Stomach (tissue), 9 donors: ENCODE results near the gene NTM. TPM values are rescaled to one million over a fixed set of nuclear protein-coding genes. Genes with fewer than 3 reads are reported as not detected.

Source experiments
- DNase-seq, 2 donors: peaks; one replicate each; pipeline versions ENCODE4 v3.0.0 to v3.0.0-alpha.2; 2013 to 2019
- H3K27ac ChIP-seq, 5 donors: fragments of 200-600 bp in 4 of 5; sonication (generic) in 4 of 5; one replicate each; pipeline ENCODE4 v1.5.1; 2013 to 2019; ENCODE audit warnings: mild to moderate bottlenecking in 1 of 5, moderate library complexity in 1 of 5
- H3K27me3 ChIP-seq, 3 donors: fragments of 200-600 bp; sonication (generic); one replicate each; pipeline ENCODE4 v1.5.1; 2017 to 2019; ENCODE audit warnings: mixed run types in 1 of 3
- H3K36me3 ChIP-seq, 4 donors: fragments of 200-600 bp; sonication (generic); 1 replicate in 3 of 4; 2 replicates in 1 of 4; pipeline ENCODE4 v1.5.1; 2016 to 2019
- H3K4me1 ChIP-seq, 4 donors: fragments of 200-600 bp; sonication (generic); one replicate each; pipeline ENCODE4 v1.5.1; 2016 to 2019
- H3K4me3 ChIP-seq, 4 donors: fragments of 200-600 bp; sonication (generic) in 3 of 4; one replicate each; pipeline ENCODE4 v1.5.1; 2016 to 2019; ENCODE audit warnings: mild to moderate bottlenecking in 1 of 4
- H3K9me3 ChIP-seq, 4 donors: fragments of 200-600 bp; sonication (generic); one replicate each; pipeline ENCODE4 v1.5.1; 2016 to 2019
- CTCF ChIP-seq, 7 experiments: fragments of 450-650 bp in 4 of 7; fragments of 200-600 bp in 3 of 7; sonication (generic) in 3 of 7; IDR thresholded peaks; one replicate each; pipeline ENCODE4 v1.5.1; 2016 to 2019; ENCODE audit warnings: antibody characterized with exemption in 7 of 7, control low read depth in 2 of 7, mild to moderate bottlenecking in 1 of 7
- EP300 ChIP-seq: sonication (generic); formaldehyde crosslinking; IDR thresholded peaks from one replicate; pipeline ENCODE4 v1.6.1; 2017; ENCODE audit warnings: antibody characterized with exemption
- POLR2A ChIP-seq, 4 donors: fragments of 450-650 bp; IDR thresholded peaks; one replicate each; pipeline ENCODE4 v1.6.1; 2016; ENCODE audit warnings: antibody characterized with exemption in 4 of 4, control low read depth in 2 of 4, mild to moderate bottlenecking in 1 of 4, moderate library complexity in 1 of 4
- POLR2AphosphoS5 ChIP-seq, 3 donors: sonication (generic); formaldehyde crosslinking; IDR thresholded peaks; one replicate each; pipeline ENCODE4 v1.6.1; 2016; ENCODE audit warnings: antibody characterized with exemption in 3 of 3
- WGBS, 5 donors: extraction: QIAGEN DNeasy Blood & Tissue Kit in 3 of 5; methylation state at CpG; one replicate each; pipeline versions ENCODE4 v1.1.5 to v1.1.7; 2013 to 2018; 5-methylcytosine and 5-hydroxymethylcytosine counted together
- intact Hi-C: fragments of 100-400 bp; cut with DNase I; formaldehyde crosslinking; loops from one replicate; pipeline ENCODE4 v1.15.1; 2023; ENCODE audit warnings: low total_unique reads
- polyA plus RNA-seq, 3 donors: library from polyadenylated mRNA; stranded (reverse); fragments of 200-250 nt; gene quantifications; one replicate each; pipeline ENCODE4 v1.2.3, GENCODE V29; 2013
- total RNA-seq, 5 donors: library from RNA; depleted of rRNA; stranded (reverse); fragments of >200 nt; gene quantifications; one replicate each; pipeline versions ENCODE4 v1.1.0 to v1.2.3, GENCODE V29; 2014 to 2016
- donor health status: healthy with polysubstance abuse.
- donor health status: Bipolar disorder and iron deficiency.
- donor health status: healthy.

Gene NTM
- total and polyA plus RNA-seq, 8 donors: 0.50 to 8.4 (median 1.3) TPM; not detected in 3

GRCh38 chr11:131640320-131640719, 269.9 kb downstream of the NTM start:
- Histone ChIP-seq H3K27ac (no peak overlapping the region), H3K9me3 (no peaks in the 10 kb centered on the region), H3K4me1 (no peaks in the 10 kb centered on the region), H3K27me3 (no peaks in the 10 kb centered on the region), H3K36me3 (no peaks in the 10 kb centered on the region), H3K4me3 (no peak overlapping the region)
- no peak for TF ChIP-seq CTCF (IDR thresholded peaks at IDR 0.05)
- no peak for TF ChIP-seq POLR2A (IDR thresholded peaks at IDR 0.05)
- no peak for TF ChIP-seq POLR2AphosphoS5 (IDR thresholded peaks at IDR 0.05)
- no peak for TF ChIP-seq EP300
- 45 to 62% (median 52%) methylated on average over 5 of the region's 5 CpGs for WGBS, 5 donors
- intact Hi-C loops: no loop called here
- DNase-seq: no peak

- Histone ChIP-seq H3K27me3 (no peaks in the 10 kb centered on the region), H3K4me3 (no peak overlapping the region), H3K27ac (no peak overlapping the region), H3K36me3 (no peaks in the 10 kb centered on the region), H3K9me3 (no peaks in the 10 kb centered on the region), H3K4me1 (no peaks in the 10 kb centered on the region)
- no peak for DNase-seq
- WGBS, 5 donors: 67 to 77% (median 71%) methylated on average over 15 of the region's 15 CpGs
- intact Hi-C loops: no loop called here
- TF ChIP-seq CTCF (IDR thresholded peaks at IDR 0.05) (no peak), POLR2AphosphoS5 (IDR thresholded peaks at IDR 0.05) (no peak), POLR2A (IDR thresholded peaks at IDR 0.05) (no peak), EP300 (no peak)
Measured at GRCh38 chr11:131642756-131643531, 272.5 kb downstream of the NTM start.

- intact Hi-C loops: no loop called here
- no peak for DNase-seq
- no peaks in the 10 kb centered on the region for H3K4me1 ChIP-seq
- H3K9me3 ChIP-seq: no peaks in the 10 kb centered on the region
- no peaks in the 10 kb centered on the region for H3K27me3 ChIP-seq
- 72 to 85% (median 81%) methylated on average over 5 of the region's 5 CpGs for WGBS, 5 donors
- no peak overlapping the region for H3K27ac ChIP-seq
- TF ChIP-seq EP300 (no peak), CTCF (IDR thresholded peaks at IDR 0.05) (no peak), POLR2A (IDR thresholded peaks at IDR 0.05) (no peak), POLR2AphosphoS5 (IDR thresholded peaks at IDR 0.05) (no peak)
- no peaks in the 10 kb centered on the region for H3K36me3 ChIP-seq
- H3K4me3 ChIP-seq: no peak overlapping the region
Measured at GRCh38 chr11:131644204-131644795, 273.9 kb downstream of the NTM start.

- no peak for DNase-seq
- H3K27ac ChIP-seq: no peak overlapping the region
- TF ChIP-seq CTCF (IDR thresholded peaks at IDR 0.05) (no peak), POLR2A (IDR thresholded peaks at IDR 0.05) (no peak)
Measured at GRCh38 chr11:131645237-131645636, 274.8 kb downstream of the NTM start.

More at GRCh38 chr11:131645237-131645636, 274.8 kb downstream of the NTM start:
- no peaks in the 10 kb centered on the region for H3K36me3 ChIP-seq
- WGBS, 5 donors: 29 to 54% (median 41%) methylated on average over 6 of the region's 6 CpGs
- H3K27me3 ChIP-seq: no peaks in the 10 kb centered on the region
- no peak overlapping the region for H3K4me3 ChIP-seq
- no peaks in the 10 kb centered on the region for H3K9me3 ChIP-seq
- intact Hi-C loops: no loop called here
- H3K4me1 ChIP-seq: no peaks in the 10 kb centered on the region
